ENCODE results near the gene H3-3A. TPM values are rescaled to one million over a fixed set of nuclear protein-coding genes. Genes with fewer than 3 reads are reported as not detected.

Gene H3-3A
- total and polyA plus RNA-seq, 2 of the 8 experiments (the other 6 are each of a cell fraction or from before 2014, with no cell fraction given): 1,157 to 1,223 TPM

- no peak for TF ChIP-seq E2F6 (IDR thresholded peaks at IDR 0.05)
- no peak for TF ChIP-seq KDM4A (IDR thresholded peaks at IDR 0.05; ENCODE audit: low read depth, low read length, severe bottlenecking)
Measured at GRCh38 chr1:226035915-226036314, 26.6 kb upstream of the H3-3A start (continued).

Data from H1 (cell line).